Measurements from ENCODE around the gene KIF19. TPM values are rescaled to one million over a fixed set of nuclear protein-coding genes. Genes with fewer than 3 reads are reported as not detected.

KIF19 gene
- total RNA-seq, 1 donor from 2014 or later, result not detected

- H3K36me3 ChIP-seq (ENCODE audit: control insufficient read depth, insufficient read depth, low read length), result no peaks in the 10 kb centered on the region
- TF ChIP-seq CTCF (IDR thresholded peaks at IDR 0.05; ENCODE audit: insufficient read depth, low read length, poor library complexity, severe bottlenecking), result no peak
- no peak overlapping the region for H3K4me3 ChIP-seq (ENCODE audit: low read depth, low read length)
- DNase-seq (ENCODE audit: low read depth), result no peak
- H3K27me3 ChIP-seq (ENCODE audit: control insufficient read depth, insufficient read depth, low read length), result peaks cover 6% of the 10 kb centered on the region
Observed at GRCh38 chr17:74317071-74317470, 9.0 kb upstream of the KIF19 start.

GRCh38 chr17:74318391-74318790 is 7.6 kb upstream of the KIF19 start:
- Histone ChIP-seq H3K4me3 (ENCODE audit: low read depth, low read length) (no peak overlapping the region), H3K27me3 (ENCODE audit: control insufficient read depth, insufficient read depth, low read length) (peaks cover 6% of the 10 kb centered on the region), H3K36me3 (ENCODE audit: control insufficient read depth, insufficient read depth, low read length) (no peaks in the 10 kb centered on the region)
- TF ChIP-seq CTCF (IDR thresholded peaks at IDR 0.05; ENCODE audit: insufficient read depth, low read length, poor library complexity, severe bottlenecking), result no peak
- DNase-seq (ENCODE audit: low read depth), result no peak

GRCh38 chr17:74324521-74324920 is 1.5 kb upstream of the KIF19 start:
- no peak overlapping the region for H3K4me3 ChIP-seq (ENCODE audit: low read depth, low read length)
- TF ChIP-seq CTCF (IDR thresholded peaks at IDR 0.05; ENCODE audit: insufficient read depth, low read length, poor library complexity, severe bottlenecking), result no peak
- no peak for DNase-seq (ENCODE audit: low read depth)
- H3K36me3 ChIP-seq (ENCODE audit: control insufficient read depth, insufficient read depth, low read length), result no peaks in the 10 kb centered on the region
- H3K27me3 ChIP-seq (ENCODE audit: control insufficient read depth, insufficient read depth, low read length), result peaks cover 26% of the 10 kb centered on the region

GRCh38 chr17:74325376-74325742 is 667 bp upstream of the KIF19 start:
- no peak for DNase-seq (ENCODE audit: low read depth)
- no peak for TF ChIP-seq CTCF (IDR thresholded peaks at IDR 0.05; ENCODE audit: insufficient read depth, low read length, poor library complexity, severe bottlenecking)
- Histone ChIP-seq H3K4me3 (ENCODE audit: low read depth, low read length) (no peak overlapping the region), H3K36me3 (ENCODE audit: control insufficient read depth, insufficient read depth, low read length) (no peaks in the 10 kb centered on the region), H3K27me3 (ENCODE audit: control insufficient read depth, insufficient read depth, low read length) (peaks cover 26% of the 10 kb centered on the region)

- Histone ChIP-seq H3K36me3 (ENCODE audit: control insufficient read depth, insufficient read depth, low read length) (no peaks in the 10 kb centered on the region), H3K27me3 (ENCODE audit: control insufficient read depth, insufficient read depth, low read length) (peaks cover 26% of the 10 kb centered on the region), H3K4me3 (ENCODE audit: low read depth, low read length) (no peak overlapping the region)
- no peak for TF ChIP-seq CTCF (IDR thresholded peaks at IDR 0.05; ENCODE audit: insufficient read depth, low read length, poor library complexity, severe bottlenecking)
- DNase-seq (ENCODE audit: low read depth), result no peak
Observed at GRCh38 chr17:74326506-74326905, 480 bp downstream of the KIF19 start.

GRCh38 chr17:74328487-74328886 is 2.5 kb downstream of the KIF19 start:
- DNase-seq (ENCODE audit: low read depth), result no peak
- Histone ChIP-seq H3K27me3 (ENCODE audit: control insufficient read depth, insufficient read depth, low read length) (peaks cover 27% of the 10 kb centered on the region), H3K36me3 (ENCODE audit: control insufficient read depth, insufficient read depth, low read length) (no peaks in the 10 kb centered on the region), H3K4me3 (ENCODE audit: low read depth, low read length) (no peak overlapping the region)
- no peak for TF ChIP-seq CTCF (IDR thresholded peaks at IDR 0.05; ENCODE audit: insufficient read depth, low read length, poor library complexity, severe bottlenecking)

All from kidney epithelial cell (primary cell).